Esophagus muscularis mucosa (tissue), 4 donors: ENCODE results near the gene PCMT1. TPM values are rescaled to one million over a fixed set of nuclear protein-coding genes. Genes with fewer than 3 reads are reported as not detected.

ENCODE experiments used
- DNase-seq: peaks from one replicate; pipeline ENCODE4 v3.0.0-alpha.2; 2017; ENCODE audit errors: extremely low spot score
- H3K27ac ChIP-seq, 4 donors: fragments of 200-600 bp; sonication (generic); replicated peaks in 1 of 4; 1 replicate in 3 of 4; 2 replicates in 1 of 4; pipeline ENCODE4 v1.5.1; 2016 to 2019; ENCODE audit warnings: mild to moderate bottlenecking in 1 of 4
- H3K27me3 ChIP-seq, 4 donors: fragments of 200-600 bp; sonication (generic); one replicate each; pipeline versions ENCODE4 v1.5.1 to v1.6.0; 2016 to 2019
- H3K36me3 ChIP-seq, 4 donors: fragments of 200-600 bp; sonication (generic); one replicate each; pipeline ENCODE4 v1.5.1; 2016 to 2019
- H3K4me1 ChIP-seq, 4 donors: fragments of 200-600 bp; sonication (generic); one replicate each; pipeline ENCODE4 v1.5.1; 2016 to 2019
- H3K4me3 ChIP-seq, 4 donors: fragments of 200-600 bp; sonication (generic); 1 replicate in 2 of 4; 2 replicates in 2 of 4; pipeline ENCODE4 v1.5.1; 2016 to 2019; ENCODE audit warnings: mild to moderate bottlenecking in 4 of 4, moderate library complexity in 1 of 4
- H3K9me3 ChIP-seq, 4 donors: fragments of 200-600 bp; sonication (generic); 1 replicate in 3 of 4; 2 replicates in 1 of 4; pipeline ENCODE4 v1.5.1; 2016 to 2019
- EP300 ChIP-seq: sonication (generic); formaldehyde crosslinking; IDR thresholded peaks from one replicate; pipeline ENCODE4 v1.6.1; 2017; ENCODE audit warnings: antibody characterized with exemption
- POLR2A ChIP-seq: fragments of 450-650 bp; IDR thresholded peaks from one replicate; pipeline ENCODE4 v1.6.1; 2017; ENCODE audit warnings: antibody characterized with exemption, moderate library complexity, mild to moderate bottlenecking, low read depth
- POLR2AphosphoS5 ChIP-seq, 2 donors: sonication (generic); formaldehyde crosslinking; IDR thresholded peaks; one replicate each; pipeline ENCODE4 v1.6.1; 2017; ENCODE audit warnings: antibody characterized with exemption in 2 of 2
- WGBS: methylation state at CpG from one replicate; pipeline ENCODE4 v1.1.5; 2018; 5-methylcytosine and 5-hydroxymethylcytosine counted together
- intact Hi-C: fragments of 100-400 bp; cut with DNase I; formaldehyde crosslinking; loops from one replicate; pipeline ENCODE4 v1.15.1; 2023
- total RNA-seq, 4 donors: library from RNA; depleted of rRNA; stranded (reverse); fragments of >200 nt; gene quantifications; one replicate each; pipeline versions ENCODE4 v1.1.0 to v1.2.1, GENCODE V29; 2016
- TF ChIP-seq, protein P1 (sequence below), 3 experiments: fragments of 200-600 bp in 2 of 3; fragments of 450-650 bp in 1 of 3; sonication (generic) in 2 of 3; IDR thresholded peaks; one replicate each; pipeline ENCODE4 v1.5.1; 2017 to 2019; ENCODE audit warnings: antibody characterized with exemption in 3 of 3, mild to moderate bottlenecking in 2 of 3, moderate library complexity in 1 of 3

PCMT1 gene
- total RNA-seq, 4 donors from 2014 or later, result 93.9 to 111 (median 107) TPM

DNA sequence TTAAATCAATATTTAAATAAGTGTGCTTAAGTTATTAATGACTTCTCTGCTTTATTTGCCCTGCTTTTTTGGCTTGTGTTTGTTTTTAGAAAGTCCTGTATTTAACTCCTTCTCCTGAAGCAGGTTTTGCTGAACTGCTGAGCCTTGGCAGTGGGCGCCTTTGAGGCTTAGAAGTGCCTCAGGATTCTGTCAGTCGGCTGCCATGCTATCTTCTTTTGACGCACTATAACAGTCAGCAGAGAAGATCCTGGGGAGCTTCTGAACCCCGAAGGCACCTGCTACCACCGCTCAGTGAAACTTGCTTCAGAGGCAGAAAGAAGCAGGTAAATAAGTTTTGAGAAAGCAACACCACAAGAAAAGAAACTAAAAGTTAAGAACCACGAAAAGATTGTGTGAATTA, 22.4 kb downstream of the PCMT1 start:
- no peak for DNase-seq
- intact Hi-C loops, result no loop called here
- no peak overlapping the region for H3K4me3 ChIP-seq
- no peak overlapping the region for H3K27ac ChIP-seq
- 96% methylated on average over 6 of the region's 6 CpGs for WGBS
- H3K27me3 ChIP-seq, result no peaks in the 10 kb centered on the region
- TF ChIP-seq POLR2AphosphoS5 (IDR thresholded peaks at IDR 0.05), result no peak
- no peak for TF ChIP-seq EP300
- no peak for TF ChIP-seq POLR2A
- TF ChIP-seq, protein P1, sequence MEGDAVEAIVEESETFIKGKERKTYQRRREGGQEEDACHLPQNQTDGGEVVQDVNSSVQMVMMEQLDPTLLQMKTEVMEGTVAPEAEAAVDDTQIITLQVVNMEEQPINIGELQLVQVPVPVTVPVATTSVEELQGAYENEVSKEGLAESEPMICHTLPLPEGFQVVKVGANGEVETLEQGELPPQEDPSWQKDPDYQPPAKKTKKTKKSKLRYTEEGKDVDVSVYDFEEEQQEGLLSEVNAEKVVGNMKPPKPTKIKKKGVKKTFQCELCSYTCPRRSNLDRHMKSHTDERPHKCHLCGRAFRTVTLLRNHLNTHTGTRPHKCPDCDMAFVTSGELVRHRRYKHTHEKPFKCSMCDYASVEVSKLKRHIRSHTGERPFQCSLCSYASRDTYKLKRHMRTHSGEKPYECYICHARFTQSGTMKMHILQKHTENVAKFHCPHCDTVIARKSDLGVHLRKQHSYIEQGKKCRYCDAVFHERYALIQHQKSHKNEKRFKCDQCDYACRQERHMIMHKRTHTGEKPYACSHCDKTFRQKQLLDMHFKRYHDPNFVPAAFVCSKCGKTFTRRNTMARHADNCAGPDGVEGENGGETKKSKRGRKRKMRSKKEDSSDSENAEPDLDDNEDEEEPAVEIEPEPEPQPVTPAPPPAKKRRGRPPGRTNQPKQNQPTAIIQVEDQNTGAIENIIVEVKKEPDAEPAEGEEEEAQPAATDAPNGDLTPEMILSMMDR (IDR thresholded peaks at IDR 0.05), result no peak
- H3K36me3 ChIP-seq, result peaks cover 5 to 70% (median 53%) of the 10 kb centered on the region in 4 donors
- H3K9me3 ChIP-seq, result no peaks in the 10 kb centered on the region
- no peaks in the 10 kb centered on the region for H3K4me1 ChIP-seq

DNA sequence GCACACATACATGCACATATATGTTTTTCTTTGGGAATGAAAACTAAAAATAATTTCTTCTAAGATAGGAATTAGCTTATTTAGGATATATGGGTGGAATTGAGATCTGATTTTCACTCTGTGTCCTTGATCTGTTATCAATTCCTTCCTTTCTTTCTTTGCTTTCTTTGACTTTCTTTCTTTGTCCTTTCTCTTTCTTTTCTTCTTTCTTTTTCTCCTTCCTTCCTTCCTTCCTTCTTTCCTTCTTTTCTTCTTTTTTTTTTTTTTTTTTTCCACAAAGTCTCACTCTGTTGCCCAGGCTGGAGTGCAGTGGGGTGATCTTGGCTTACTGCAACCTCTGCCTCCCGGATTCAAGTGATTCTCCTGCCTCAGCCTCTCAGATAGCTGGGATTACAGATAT, 28.1 kb downstream of the PCMT1 start:
- intact Hi-C loops, result no loop called here
- Histone ChIP-seq H3K27ac (no peak overlapping the region), H3K4me3 (no peak overlapping the region), H3K27me3 (no peaks in the 10 kb centered on the region), H3K36me3 (peaks cover 0 to 66% (median 39%) of the 10 kb centered on the region in 4 donors), H3K4me1 (no peaks in the 10 kb centered on the region), H3K9me3 (no peaks in the 10 kb centered on the region)
- no peak for DNase-seq
- WGBS, result 87% methylated on average over 1 of the region's 1 CpG
- no peak for TF ChIP-seq POLR2AphosphoS5 (IDR thresholded peaks at IDR 0.05)
- TF ChIP-seq, protein P1 (IDR thresholded peaks at IDR 0.05), result no peak
- no peak for TF ChIP-seq POLR2A
- TF ChIP-seq EP300, result no peak

DNA sequence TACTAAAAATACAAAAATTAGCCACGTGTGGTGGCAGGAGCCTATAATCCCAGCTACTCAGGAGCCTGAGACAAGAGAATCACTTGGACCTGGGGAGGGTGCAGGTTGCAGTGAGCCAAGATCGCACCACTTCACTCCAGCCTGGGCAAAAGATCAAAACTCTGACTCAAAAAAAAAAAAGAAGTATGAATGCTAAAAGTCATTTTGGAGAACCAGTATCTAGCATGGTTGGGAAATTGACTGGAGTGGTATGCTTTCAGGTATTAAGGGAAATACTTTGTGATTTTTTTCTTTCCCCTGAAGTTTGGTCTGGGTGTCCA, 30.1 kb downstream of the PCMT1 start:
- no peaks in the 10 kb centered on the region for H3K27me3 ChIP-seq
- H3K4me1 ChIP-seq, result no peaks in the 10 kb centered on the region
- H3K9me3 ChIP-seq, result no peaks in the 10 kb centered on the region
- no peak for DNase-seq
- peaks cover 0 to 51% (median 27%) of the 10 kb centered on the region in 4 donors for H3K36me3 ChIP-seq
- intact Hi-C loops, result no loop called here
- no peak overlapping the region for H3K4me3 ChIP-seq
- 28% methylated on average over 2 of the region's 2 CpGs for WGBS
- no peak overlapping the region for H3K27ac ChIP-seq
- TF ChIP-seq EP300 (no peak), POLR2AphosphoS5 (IDR thresholded peaks at IDR 0.05) (no peak), POLR2A (no peak)
- TF ChIP-seq, protein P1 (IDR thresholded peaks at IDR 0.05), result no peak

DNA sequence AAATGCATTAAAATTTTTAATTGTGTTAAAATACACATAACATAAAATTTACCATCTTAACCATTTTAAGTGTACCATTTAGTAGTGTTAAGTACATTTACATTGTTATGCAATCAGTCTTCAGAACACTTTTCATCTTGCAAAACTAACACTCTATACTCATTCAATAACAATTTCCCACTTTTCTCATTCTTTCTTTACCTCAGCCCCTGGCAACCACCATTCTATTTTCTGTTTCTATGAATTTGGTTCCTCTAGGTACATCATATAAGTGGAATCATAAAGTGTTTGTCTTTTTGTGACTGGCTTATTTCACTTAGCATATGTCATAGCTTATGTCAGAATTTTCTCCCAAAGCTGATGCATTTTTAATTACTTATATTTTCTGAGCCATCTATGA, 32.2 kb downstream of the PCMT1 start:
- H3K36me3 ChIP-seq, result peaks cover 0 to 30% (median 10%) of the 10 kb centered on the region in 4 donors
- intact Hi-C loops, result no loop called here
- H3K4me1 ChIP-seq, result no peaks in the 10 kb centered on the region
- no peak overlapping the region for H3K4me3 ChIP-seq
- TF ChIP-seq EP300, result no peak
- no peak for TF ChIP-seq POLR2A
- TF ChIP-seq POLR2AphosphoS5 (IDR thresholded peaks at IDR 0.05), result no peak
- TF ChIP-seq, protein P1 (IDR thresholded peaks at IDR 0.05), result no peak
- DNase-seq, result no peak
- no peaks in the 10 kb centered on the region for H3K9me3 ChIP-seq
- H3K27me3 ChIP-seq, result no peaks in the 10 kb centered on the region
- no peak overlapping the region for H3K27ac ChIP-seq

- Histone ChIP-seq H3K36me3 (peaks cover 0 to 25% (median 8%) of the 10 kb centered on the region in 4 donors), H3K9me3 (no peaks in the 10 kb centered on the region), H3K27me3 (no peaks in the 10 kb centered on the region), H3K27ac (no peak overlapping the region), H3K4me1 (no peaks in the 10 kb centered on the region), H3K4me3 (no peak overlapping the region)
- no peak for DNase-seq
- intact Hi-C loops, result no loop called here
- TF ChIP-seq, protein P1 (IDR thresholded peaks at IDR 0.05), result no peak
- TF ChIP-seq POLR2AphosphoS5 (IDR thresholded peaks at IDR 0.05), result no peak
- TF ChIP-seq POLR2A, result no peak
- TF ChIP-seq EP300, result no peak
- 90% methylated on average over 2 of the region's 2 CpGs for WGBS
Observed at GRCh38 chr6:149782337-149782736, 32.8 kb downstream of the PCMT1 start.
